Heart left ventricle (tissue), 13 donors: Measurements from ENCODE around the gene MC1R.

Experiments used
- CTCF ChIP-seq, 12 donors: fragments of 200-600 bp; sonication (generic) in 4 of 12; IDR thresholded peaks; one replicate each; pipeline versions ENCODE4 v1.5.0 to v1.8.0; 2018 to 2022; ENCODE audit warnings: antibody characterized with exemption in 12 of 12, mild to moderate bottlenecking in 5 of 12
- POLR2A ChIP-seq, 2 donors: fragments of 450-650 bp; IDR thresholded peaks; one replicate each; pipeline ENCODE4 v1.6.1; 2017; ENCODE audit warnings: antibody characterized with exemption in 2 of 2, mild to moderate bottlenecking in 2 of 2, moderate library complexity in 2 of 2
- donor health status: ischemic (EF 13 %, LVEDD 7.1; RV severe dilation, severe dysfunction).
- donor health status: DM: no; HTN: yes; CAD: no.
- donor health status: DM: no; HTN: no; CAD: no.
- donor health status: ischemic (EF 25% LVEDD 6.9; RV normal size, moderate dysfunction).
- donor health status: ischemic (EF 25% LVEDD 5.7; RV mildly dilated, moderate dysfunction).
- donor health status: ischemic (EF 35%, LVEDD 5.7; RV mildly dilated, moderate dysfunction).
- donor health status: nonischemic (EF 11% LVEDD 7.7; RV severe dilation, severe dysfunction).
- donor health status: DM: yes; HTN: yes; CAD: no.
- donor health status: PGD.
- donor health status: ischemic (EF 29% LVEDD 5.4; RV normal size, mild dysfunction).
- donor health status: nonischemic (EF 23%, LVEDD 6.1; RV moderate dilation, normal function).

- no peak for TF ChIP-seq CTCF (IDR thresholded peaks at IDR 0.05)
- no peak for TF ChIP-seq POLR2A (IDR thresholded peaks at IDR 0.05)
Measured at GRCh38 chr16:89953671-89954406, 35.2 kb downstream of the MC1R start.
